ENCODE results near the gene OPN1MW3. TPM values are rescaled to one million over a fixed set of nuclear protein-coding genes. Genes with fewer than 3 reads are reported as not detected.

Gene OPN1MW3
- total RNA-seq, 2 experiments from 2014 or later = not detected

- POLR2A ChIA-PET = no interaction called here
- Histone ChIP-seq H3K9me3 (ENCODE audit: low read length) (no peaks in the 10 kb centered on the region), H3K79me2 (ENCODE audit: insufficient read depth, low read depth, low read length) (no peaks in the 10 kb centered on the region), H3K4me3 (ENCODE audit: low read depth, low read length, poor library complexity, severe bottlenecking) (no peak overlapping the region), H2AFZ (ENCODE audit: low read length) (no peak overlapping the region), H3K4me1 (ENCODE audit: insufficient read depth, low read length, poor library complexity, severe bottlenecking) (peaks cover 5% of the 10 kb centered on the region), H4K20me1 (ENCODE audit: insufficient read depth, low read length) (no peaks in the 10 kb centered on the region), H3K4me2 (ENCODE audit: low read length) (no peak overlapping the region), H3K27ac (ENCODE audit: low read depth, low read length, poor library complexity, severe bottlenecking) (no peak overlapping the region), H3K9me2 (ENCODE audit: insufficient read depth, low read length) (no peaks in the 10 kb centered on the region), H3K36me3 (ENCODE audit: insufficient read depth, low read length) (no peaks in the 10 kb centered on the region)
- BruUV-seq (replicated peaks) = no TSS peak
- TF ChIP-seq CTCF (conservative IDR thresholded peaks at IDR 0.05; ENCODE audit: low read length) = no peak
- no peak for TF ChIP-seq EZH2phosphoT487 (IDR thresholded peaks at IDR 0.05; ENCODE audit: borderline replicate concordance, low read depth, low read length)
- intact Hi-C loops (cut with micrococcal nuclease; ENCODE audit: unreplicated experiment) = no loop called here
- CTCF ChIA-PET (ENCODE audit: unreplicated experiment) = no interaction called here
- no peak for DNase-seq (ENCODE audit: low spot score)
These were observed 49.8 kb downstream of the OPN1MW3 start for GRCh38 chrX:154307202-154307601.

- peaks cover 5% of the 10 kb centered on the region for H3K4me1 ChIP-seq (ENCODE audit: insufficient read depth, low read length, poor library complexity, severe bottlenecking)
- H3K79me2 ChIP-seq (ENCODE audit: insufficient read depth, low read depth, low read length) = no peaks in the 10 kb centered on the region
- peak; percentile 61 for DNase-seq (ENCODE audit: low spot score)
- H3K4me3 ChIP-seq (ENCODE audit: low read depth, low read length, poor library complexity, severe bottlenecking) = no peak overlapping the region
- no peaks in the 10 kb centered on the region for H3K9me3 ChIP-seq (ENCODE audit: low read length)
- no peak overlapping the region for H3K27ac ChIP-seq (ENCODE audit: low read depth, low read length, poor library complexity, severe bottlenecking)
- ChIA-PET CTCF (ENCODE audit: unreplicated experiment) (interaction anchor here (1.0 kb wide), 1 partner anchor 10 kb away, joined by 5 read pairs; no protein-coding TSS in a partner anchor), POLR2A (interaction anchor here (1.1 kb wide), 1 partner anchor 178 kb away, joined by 3 read pairs; no protein-coding TSS in a partner anchor)
- intact Hi-C loops (cut with micrococcal nuclease; ENCODE audit: unreplicated experiment) = no loop called here
- no peaks in the 10 kb centered on the region for H4K20me1 ChIP-seq (ENCODE audit: insufficient read depth, low read length)
- no peaks in the 10 kb centered on the region for H3K9me2 ChIP-seq (ENCODE audit: insufficient read depth, low read length)
- no peak overlapping the region for H3K4me2 ChIP-seq (ENCODE audit: low read length)
- H2AFZ ChIP-seq (ENCODE audit: low read length) = peak overlapping the region; percentile 31; the same call in 1 of the 2 replicates
- peak; percentile 78 for TF ChIP-seq CTCF (conservative IDR thresholded peaks at IDR 0.05; ENCODE audit: low read length)
- no peak for TF ChIP-seq EZH2phosphoT487 (IDR thresholded peaks at IDR 0.05; ENCODE audit: borderline replicate concordance, low read depth, low read length)
- BruUV-seq (replicated peaks) = no TSS peak
- H3K36me3 ChIP-seq (ENCODE audit: insufficient read depth, low read length) = no peaks in the 10 kb centered on the region
These were observed 50.9 kb downstream of the OPN1MW3 start for GRCh38 chrX:154308108-154308946.
